Loucy (cell line): Measurements from ENCODE around the gene CNTN4.

ENCODE experiments used
- H2AFZ ChIP-seq: fragments of 200-600 bp; sonication (generic); 2 replicates; pipeline ENCODE4 v1.6.0; 2016; ENCODE audit warnings: antibody characterized with exemption, mild to moderate bottlenecking, low read length, moderate library complexity
- H3F3A ChIP-seq: fragments of 200-600 bp; 2 replicates; pipeline ENCODE4 v1.6.0; 2016; ENCODE audit warnings: antibody characterized with exemption, low read depth, mild to moderate bottlenecking
- H3K27me3 ChIP-seq: fragments of 200-600 bp; sonication (generic); 2 replicates; pipeline ENCODE4 v1.6.1; 2014; ENCODE audit warnings: low read length, mild to moderate bottlenecking; ENCODE audit not compliant: insufficient read depth, poor library complexity, severe bottlenecking
- H3K36me3 ChIP-seq: fragments of 200-600 bp; sonication (generic); 2 replicates; pipeline ENCODE4 v1.6.1; 2016; ENCODE audit warnings: low read length; ENCODE audit not compliant: insufficient read depth
- H3K4me1 ChIP-seq: fragments of 200-600 bp; sonication (generic); 2 replicates; pipeline ENCODE4 v1.5.1; 2014; ENCODE audit warnings: low read length, mild to moderate bottlenecking; ENCODE audit not compliant: insufficient read depth, poor library complexity, severe bottlenecking
- H3K4me2 ChIP-seq: fragments of 200-600 bp; sonication (generic); 2 replicates; pipeline ENCODE4 v1.6.0; 2014; ENCODE audit warnings: antibody characterized with exemption, low read length, low read depth, mild to moderate bottlenecking; ENCODE audit not compliant: poor library complexity, severe bottlenecking
- H3K4me3 ChIP-seq: fragments of 200-600 bp; sonication (generic); 2 replicates; pipeline ENCODE4 v1.5.1; 2014; ENCODE audit warnings: low read length, mild to moderate bottlenecking, mixed read lengths; ENCODE audit not compliant: poor library complexity, severe bottlenecking
- H3K79me2 ChIP-seq: fragments of 200-600 bp; sonication (generic); 2 replicates; pipeline ENCODE4 v1.6.1; 2014; ENCODE audit warnings: low read length; ENCODE audit not compliant: insufficient read depth
- H3K9ac ChIP-seq: fragments of 200-600 bp; sonication (generic); 2 replicates; pipeline ENCODE4 v1.6.0; 2014; ENCODE audit warnings: mild to moderate bottlenecking, low read depth, low read length, moderate library complexity; ENCODE audit not compliant: poor library complexity, severe bottlenecking
- H3K9me2 ChIP-seq: fragments of 200-600 bp; sonication (generic); replicated peaks from 2 replicates; pipeline ENCODE4 v1.6.1; 2016; ENCODE audit warnings: low read depth, low read length, mixed read lengths
- H3K9me3 ChIP-seq: fragments of 200-600 bp; sonication (generic); 2 replicates; pipeline ENCODE4 v1.6.1; 2014; ENCODE audit warnings: mild to moderate bottlenecking, antibody characterized with exemption, low read length, low read depth; ENCODE audit not compliant: insufficient read depth
- H4K20me1 ChIP-seq: fragments of 200-600 bp; sonication (generic); 2 replicates; pipeline ENCODE4 v1.6.0; 2014; ENCODE audit warnings: antibody characterized with exemption, low read length, mild to moderate bottlenecking; ENCODE audit not compliant: insufficient read depth, poor library complexity, severe bottlenecking
- CTCF ChIP-seq: fragments of 200-600 bp; sonication (generic); conservative IDR thresholded peaks from 2 replicates; pipeline ENCODE4 v1.5.1; 2014; ENCODE audit warnings: mild to moderate bottlenecking, antibody characterized with exemption, low read length
- EZH2phosphoT487 ChIP-seq: fragments of 200-600 bp; IDR thresholded peaks from 2 replicates; pipeline ENCODE4 v1.6.1; 2018; ENCODE audit warnings: antibody characterized with exemption, mild to moderate bottlenecking, moderate library complexity, borderline replicate concordance

CNTN4 gene

GRCh38 chr3:2661078-2661477 lies 562.4 kb downstream of the CNTN4 start:
- Histone ChIP-seq H4K20me1 (no peaks in the 10 kb centered on the region), H3K27me3 (no peaks in the 10 kb centered on the region), H3F3A (0 out of 2 replicates have a peak, but pooled peaks cover 3% of the 10 kb centered on the region), H3K9ac (no peak overlapping the region), H3K9me3 (no peaks in the 10 kb centered on the region), H3K4me1 (peaks cover 26% of the 10 kb centered on the region), H3K4me3 (no peak overlapping the region), H3K36me3 (no peaks in the 10 kb centered on the region), H3K79me2 (no peaks in the 10 kb centered on the region), H2AFZ (no peak overlapping the region), H3K9me2 (no peaks in the 10 kb centered on the region), H3K4me2 (no peak overlapping the region)
- TF ChIP-seq EZH2phosphoT487 (no peak), CTCF (no peak)

- Histone ChIP-seq H4K20me1 (no peaks in the 10 kb centered on the region), H3K9me2 (no peaks in the 10 kb centered on the region), H3K36me3 (no peaks in the 10 kb centered on the region), H3K4me2 (no peak overlapping the region), H3K9me3 (peaks cover 6% of the 10 kb centered on the region; the same call in 1 of the 2 replicates), H3K4me3 (no peak overlapping the region), H3K27me3 (no peaks in the 10 kb centered on the region), H3K4me1 (no peaks in the 10 kb centered on the region), H3K79me2 (no peaks in the 10 kb centered on the region), H2AFZ (no peak overlapping the region), H3F3A (no peaks in the 10 kb centered on the region), H3K9ac (no peak overlapping the region)
- TF ChIP-seq CTCF, result no peak
- no peak for TF ChIP-seq EZH2phosphoT487
Measured at GRCh38 chr3:2677501-2677900, 578.8 kb downstream of the CNTN4 start.

- Histone ChIP-seq H3K9me3 (no peaks in the 10 kb centered on the region), H3F3A (no peaks in the 10 kb centered on the region), H3K4me3 (no peak overlapping the region), H3K4me2 (no peak overlapping the region), H3K79me2 (no peaks in the 10 kb centered on the region), H3K9ac (no peak overlapping the region), H3K27me3 (no peaks in the 10 kb centered on the region), H3K4me1 (no peaks in the 10 kb centered on the region), H3K36me3 (no peaks in the 10 kb centered on the region), H2AFZ (no peak overlapping the region), H4K20me1 (no peaks in the 10 kb centered on the region), H3K9me2 (no peaks in the 10 kb centered on the region)
- TF ChIP-seq CTCF (no peak), EZH2phosphoT487 (no peak)
Measured at GRCh38 chr3:2680236-2680635, 581.6 kb downstream of the CNTN4 start.
